ENCODE measurements around the gene RAVER1. TPM values are rescaled to one million over a fixed set of nuclear protein-coding genes. Genes with fewer than 3 reads are reported as not detected.
A peak's percentile ranks its signal among the peaks of the same experiment; 100 is the strongest.

Gene RAVER1
- total and polyA plus RNA-seq, 10 of the 15 experiments (the other 5 are each of a cell fraction or from before 2014, with no cell fraction given), result 0.03 to 87.0 (median 12.1) TPM

GRCh38 chr19:10286803-10287737 is 46.3 kb downstream of the RAVER1 start, which contains the start of gene ICAM4 (continued):
- TF ChIP-seq ZBTB11 (CRISPR knock-in tag; IDR thresholded peaks at IDR 0.05) (peak; percentile 28; the same call in 1 of the 2 replicates), RBBP5 (conservative IDR thresholded peaks at IDR 0.05) (no peak), CUX1 (IDR thresholded peaks at IDR 0.05; ENCODE audit: insufficient replicate concordance, low read depth, low read length) (no peak), ZZZ3 (IDR thresholded peaks at IDR 0.05; ENCODE audit: control insufficient read depth, insufficient read length, low read depth) (no peak), BACH1 (IDR thresholded peaks at IDR 0.05; ENCODE audit: borderline replicate concordance) (no peak), ATF2 (IDR thresholded peaks at IDR 0.05; ENCODE audit: low read length) (no peak), BCLAF1 (IDR thresholded peaks at IDR 0.05) (no peak), RELA (IDR thresholded peaks at IDR 0.05; ENCODE audit: borderline replicate concordance, partially characterized antibody) (no peak), RFX5 (IDR thresholded peaks at IDR 0.05; ENCODE audit: low read depth, low read length) (no peak), SMAD5 (IDR thresholded peaks at IDR 0.05; ENCODE audit: low read depth) (peak; percentile 7; the same call in 1 of the 2 replicates), IKZF1 (conservative IDR thresholded peaks at IDR 0.05) (peak; percentile 51), MEF2A (IDR thresholded peaks at IDR 0.05; ENCODE audit: insufficient read depth, low read depth, low read length) (no peak), TCF7 (IDR thresholded peaks at IDR 0.05; ENCODE audit: borderline replicate concordance) (no peak), YY1 (IDR thresholded peaks at IDR 0.05; ENCODE audit: low read depth, low read length) (no peak), HCFC1 (IDR thresholded peaks at IDR 0.05; ENCODE audit: low read length) (no peak), RAD21 (IDR thresholded peaks at IDR 0.05; ENCODE audit: insufficient read depth, low read depth, low read length) (no peak)

Measured in GM12878 (cell line).